Medulla oblongata (tissue), 1 donor: ENCODE measurements around the gene FBL.
A peak's percentile ranks its signal among the peaks of the same experiment; 100 is the strongest.

ENCODE experiments used
- DNase-seq: peaks from one replicate; pipeline ENCODE4 v3.0.0-alpha.2; 2015; ENCODE audit errors: extremely low spot score

FBL gene

GRCh38 chr19:39842693-39843435 is 3.3 kb downstream of the FBL start:
- no peak for DNase-seq

DNA sequence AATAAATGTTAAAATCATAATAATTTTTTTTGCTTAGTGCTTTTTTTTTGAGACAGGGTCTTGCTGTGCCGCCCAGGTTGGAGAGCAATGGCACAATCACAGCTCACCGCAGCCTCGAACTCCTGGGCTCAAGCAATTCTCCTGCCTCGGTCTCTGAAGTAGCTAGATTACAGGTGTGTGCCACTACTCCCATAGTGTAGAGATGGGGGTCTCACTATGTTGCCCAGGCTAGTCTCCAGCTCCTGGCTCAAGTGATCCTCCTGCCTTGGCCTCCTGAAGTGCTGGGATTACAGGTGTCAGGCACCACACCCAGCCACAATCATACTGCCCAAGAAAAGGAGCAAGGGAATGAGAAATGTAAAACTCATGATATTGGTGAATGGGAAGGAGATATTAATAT is 5.1 kb downstream of the FBL start:
- no peak for DNase-seq

GRCh38 chr19:39840492-39840891 is 5.7 kb downstream of the FBL start:
- DNase-seq: no peak

DNA sequence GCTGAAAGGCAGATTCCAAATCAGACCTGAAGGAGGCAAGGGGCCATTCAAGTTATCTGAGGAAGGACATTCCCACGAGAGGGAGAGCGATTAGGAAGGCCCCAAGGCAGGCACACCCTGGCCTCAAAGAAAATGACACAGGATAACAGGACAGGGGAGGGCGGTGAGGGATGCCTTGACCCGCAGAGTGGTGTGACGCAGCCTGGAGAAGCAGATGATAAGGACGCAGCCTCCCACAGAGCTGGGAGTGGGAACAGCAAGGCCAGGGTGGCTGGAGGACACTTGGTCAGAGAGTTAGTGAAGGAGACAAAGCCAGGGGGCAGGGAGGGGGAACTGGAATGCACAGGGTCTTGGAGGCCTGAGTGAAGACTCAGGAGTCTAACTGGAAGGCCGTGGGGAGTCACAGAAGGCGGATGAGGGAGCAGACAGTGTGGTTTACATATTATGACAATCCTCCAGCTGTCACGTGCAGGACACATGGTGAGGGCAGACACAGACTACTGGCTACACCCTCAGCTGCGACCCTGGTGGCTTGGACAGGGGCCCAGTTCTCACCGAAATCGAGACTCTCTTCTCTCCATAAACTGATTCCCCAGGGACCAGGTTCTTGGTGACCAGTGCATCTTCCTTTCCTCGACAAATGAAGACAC is 6.4 kb downstream of the FBL start:
- DNase-seq: no peak

GRCh38 chr19:39838569-39838968 is 7.6 kb downstream of the FBL start:
- no peak for DNase-seq

- no peak for DNase-seq
Measured at GRCh38 chr19:39837978-39838377, 8.2 kb downstream of the FBL start.

DNA sequence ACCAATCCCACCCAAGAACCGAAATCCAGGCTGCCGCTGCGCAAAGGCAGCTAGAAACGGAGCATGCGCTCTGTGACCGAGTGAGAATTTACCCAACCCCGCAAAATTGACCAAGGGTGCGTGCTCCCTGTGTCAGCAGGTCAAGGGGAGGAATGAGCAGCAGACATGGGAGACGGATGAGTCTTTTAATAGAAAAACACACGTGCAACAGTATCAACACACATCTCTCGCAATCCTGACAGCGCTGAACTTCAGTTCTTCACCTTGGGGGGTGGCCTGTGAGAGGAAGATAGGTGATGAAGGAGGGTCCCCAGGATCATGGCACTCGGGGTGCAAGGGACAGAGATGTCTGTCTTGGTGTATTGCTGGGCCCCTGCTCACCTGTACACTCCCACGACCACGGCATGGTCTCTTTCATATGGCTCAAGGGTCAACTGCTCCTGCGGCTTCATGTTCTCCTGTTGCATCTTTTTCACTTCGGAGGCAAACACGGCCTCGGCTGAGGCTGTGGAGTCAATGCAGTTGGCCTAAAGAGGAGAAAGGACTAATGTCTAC is 11.8 kb downstream of the FBL start:
- DNase-seq: no peak

DNA sequence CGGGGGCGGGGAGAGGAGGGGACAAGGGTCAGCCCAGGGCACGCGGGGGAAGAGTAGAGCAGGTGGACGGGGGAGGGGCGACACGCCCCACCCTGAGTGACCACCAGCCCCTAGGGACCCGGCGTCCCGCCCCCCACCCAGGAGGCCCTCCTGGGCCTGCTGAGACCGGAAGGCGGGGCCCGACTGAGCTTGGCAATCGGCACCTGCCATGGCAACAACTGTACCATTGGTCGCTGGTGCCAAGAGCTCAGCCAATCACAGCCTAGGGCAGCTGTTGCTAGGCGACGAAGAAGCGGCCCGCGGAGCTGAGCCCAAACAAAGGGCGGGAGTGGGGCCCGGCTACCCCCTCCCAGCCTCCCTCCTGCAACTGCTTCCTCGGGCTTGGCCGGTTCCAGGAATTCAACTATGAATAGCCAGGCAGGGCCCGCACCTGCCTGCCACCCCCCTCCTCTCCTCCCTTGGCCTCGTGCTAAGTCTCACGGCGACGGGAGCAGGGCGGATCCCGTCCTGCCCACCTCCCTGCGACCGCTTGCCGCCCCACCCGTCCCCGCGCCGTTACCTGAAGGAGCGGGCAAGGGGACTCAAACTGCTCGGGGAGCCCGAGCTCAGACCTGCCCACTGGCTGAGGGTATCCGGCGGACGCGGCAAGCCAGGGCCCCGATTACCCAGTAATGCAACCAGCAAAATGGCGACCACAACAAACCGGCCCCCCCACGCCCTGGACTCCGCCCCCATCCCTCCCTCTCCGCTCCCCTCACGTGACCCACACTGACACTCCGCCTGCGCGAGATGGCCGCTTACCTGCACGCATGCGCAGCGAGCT is 12.5 kb downstream of the FBL start, which contains the start of gene DYRK1B:
TSS of gene DYRK1B (minus strand) at position 699 of the 823 bp plus-strand sequence. CDS start 2,295 bp downstream, outside the sequence.
- peak; percentile 98 for DNase-seq

- DNase-seq: no peak
Measured at GRCh38 chr19:39833160-39833463, 13.1 kb downstream of the FBL start.

GRCh38 chr19:39832341-39833083 is 13.7 kb downstream of the FBL start:
- no peak for DNase-seq

GRCh38 chr19:39831679-39832078 is 14.5 kb downstream of the FBL start:
- DNase-seq: no peak

GRCh38 chr19:39830847-39831246 is 15.3 kb downstream of the FBL start:
- DNase-seq: no peak

GRCh38 chr19:39830406-39830805 is 15.8 kb downstream of the FBL start:
- no peak for DNase-seq

DNA sequence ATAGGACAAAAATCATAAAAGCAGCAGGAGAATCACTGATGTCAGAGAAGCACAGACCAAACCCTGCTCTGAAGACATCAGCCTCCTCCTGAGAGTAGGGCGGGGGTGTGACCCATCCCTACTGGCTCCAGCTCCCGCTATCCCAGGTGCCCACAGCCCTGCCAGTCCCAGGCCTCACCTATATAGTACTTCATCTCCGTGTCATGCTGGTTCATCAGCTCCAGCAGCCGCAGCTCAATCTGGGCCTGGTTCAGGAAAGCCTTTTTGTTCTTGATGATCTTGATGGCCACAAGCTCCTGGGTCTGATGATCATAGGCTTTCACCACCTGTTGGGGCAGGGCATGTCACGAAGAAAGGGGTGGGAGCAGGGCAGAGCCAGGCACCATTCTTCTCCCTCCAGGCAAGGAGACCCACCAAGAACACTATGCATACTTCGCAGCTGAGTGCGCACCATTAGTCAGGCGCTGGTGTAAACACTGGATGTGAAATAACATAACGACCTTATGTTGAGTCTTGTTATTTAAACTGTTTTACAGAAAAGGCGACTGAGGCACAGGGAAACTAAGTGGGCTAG is 16.4 kb downstream of the FBL start:
- DNase-seq: no peak

DNA sequence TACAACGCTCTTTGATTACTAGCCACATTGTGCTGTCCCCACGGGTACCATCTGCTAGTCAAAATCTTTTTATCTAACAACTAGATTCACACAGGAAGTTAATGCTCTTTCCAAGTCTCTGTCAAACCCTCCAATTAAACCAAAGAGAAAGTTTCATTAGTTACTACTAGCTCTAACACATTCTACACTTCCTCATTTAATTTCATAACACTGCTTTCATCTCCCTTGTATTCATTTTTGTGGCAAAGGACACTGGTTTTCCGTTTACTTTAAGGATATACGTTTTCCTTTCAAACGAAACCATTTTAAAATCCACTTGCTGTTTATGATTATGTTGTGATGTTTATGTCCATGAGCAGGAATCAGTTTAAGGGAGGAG is 17.5 kb downstream of the FBL start:
- no peak for DNase-seq

- no peak for DNase-seq
Measured at GRCh38 chr19:39828015-39828653, 18.0 kb downstream of the FBL start.

DNA sequence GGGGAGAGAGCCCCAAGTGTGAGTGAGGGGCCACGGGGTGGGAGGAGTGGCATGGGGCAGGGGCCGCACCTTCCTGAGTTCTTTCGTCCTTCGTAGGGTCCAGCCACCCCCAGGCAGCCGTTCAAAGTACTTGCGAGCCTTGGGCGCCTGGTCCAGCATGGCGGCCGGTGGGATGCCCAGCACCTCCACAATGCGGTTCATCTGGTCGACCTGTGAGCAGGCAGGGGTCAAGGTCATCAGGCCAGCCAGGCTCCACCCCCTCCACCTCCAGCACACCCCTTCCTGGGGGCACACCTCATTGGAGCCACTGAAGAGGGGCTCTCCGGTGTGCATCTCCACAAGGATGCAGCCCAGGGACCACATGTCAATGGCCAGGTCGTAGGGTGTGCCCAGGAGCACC is 19.0 kb downstream of the FBL start:
- no peak for DNase-seq

DNA sequence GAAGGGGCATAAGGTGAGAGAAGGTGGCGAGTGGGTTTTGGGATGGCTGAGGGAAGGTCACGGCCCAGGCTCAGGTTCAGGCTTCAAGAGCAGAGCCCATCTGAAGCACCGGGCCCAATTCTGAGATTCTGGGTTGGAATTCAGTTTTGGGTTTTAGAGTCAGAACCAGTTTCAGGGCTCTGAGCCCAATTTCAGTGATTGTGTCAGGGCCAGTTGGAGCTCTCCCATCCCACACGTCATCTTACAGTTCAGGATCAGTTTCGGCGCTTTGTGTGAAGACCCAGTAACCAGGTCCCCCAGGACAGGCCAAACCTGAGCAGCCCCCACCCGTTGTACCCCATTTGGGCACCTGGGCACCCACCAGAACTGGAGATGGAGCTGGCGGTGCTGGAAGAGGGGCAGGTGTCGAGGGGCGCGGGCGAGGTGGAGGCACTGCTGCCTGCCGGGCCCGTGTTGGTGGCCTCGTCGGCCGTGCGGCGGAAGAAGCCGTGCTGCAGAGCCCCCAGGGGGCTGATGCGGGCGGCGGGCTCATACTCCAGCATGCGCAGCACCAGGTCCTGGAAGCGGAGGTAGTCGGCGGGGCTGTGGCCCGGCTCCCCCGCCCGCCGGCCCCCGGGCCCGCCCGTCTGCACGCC is 19.8 kb downstream of the FBL start:
- DNase-seq: no peak

GRCh38 chr19:39825531-39826076 is 20.6 kb downstream of the FBL start:
- DNase-seq: no peak

GRCh38 chr19:39825093-39825463 is 21.1 kb downstream of the FBL start:
- DNase-seq: no peak
